ENCODE data around the gene KISS1.

DNA sequence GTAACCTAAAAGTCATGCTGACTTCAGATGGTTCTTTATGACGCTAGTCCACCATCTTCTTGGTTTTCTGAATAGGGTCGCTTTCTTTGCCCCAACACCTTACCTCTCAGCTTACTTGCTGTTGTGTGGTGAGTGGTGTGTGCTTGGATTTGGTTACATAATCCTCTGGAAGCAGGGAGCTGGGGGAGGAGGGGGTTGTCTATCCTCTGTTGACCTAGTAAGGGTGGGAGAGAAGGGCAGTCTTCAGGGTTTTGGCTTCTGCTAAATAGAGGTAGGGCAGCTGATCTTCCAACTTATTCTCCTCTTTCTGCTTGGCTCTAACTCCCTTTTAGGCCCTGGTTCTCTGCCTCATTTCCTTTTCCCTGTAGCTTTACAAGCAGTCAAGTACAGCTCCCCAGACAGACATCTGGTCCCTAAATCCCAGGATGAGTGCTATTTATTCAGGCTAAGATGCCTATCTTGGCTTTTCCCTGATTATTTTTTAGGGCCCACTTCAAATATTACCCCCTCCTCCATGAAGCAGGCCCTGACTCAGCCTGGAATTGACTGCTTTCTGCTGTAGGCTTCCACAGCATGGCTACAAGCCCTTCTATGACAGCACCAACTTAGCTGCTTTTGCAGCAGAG is 23.8 kb downstream of the KISS1 start:
- TF ChIP-seq ZBTB7A (IDR thresholded peaks at IDR 0.05; ENCODE audit: low read depth) (no peak), EP300 (IDR thresholded peaks at IDR 0.05; ENCODE audit: borderline replicate concordance) (no peak), CREB1 (IDR thresholded peaks at IDR 0.05; ENCODE audit: low read depth) (no peak)
- TF ChIP-seq, protein P1, sequence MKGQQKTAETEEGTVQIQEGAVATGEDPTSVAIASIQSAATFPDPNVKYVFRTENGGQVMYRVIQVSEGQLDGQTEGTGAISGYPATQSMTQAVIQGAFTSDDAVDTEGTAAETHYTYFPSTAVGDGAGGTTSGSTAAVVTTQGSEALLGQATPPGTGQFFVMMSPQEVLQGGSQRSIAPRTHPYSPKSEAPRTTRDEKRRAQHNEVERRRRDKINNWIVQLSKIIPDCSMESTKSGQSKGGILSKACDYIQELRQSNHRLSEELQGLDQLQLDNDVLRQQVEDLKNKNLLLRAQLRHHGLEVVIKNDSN (IDR thresholded peaks at IDR 0.05), result no peak
- TF ChIP-seq, protein P2, sequence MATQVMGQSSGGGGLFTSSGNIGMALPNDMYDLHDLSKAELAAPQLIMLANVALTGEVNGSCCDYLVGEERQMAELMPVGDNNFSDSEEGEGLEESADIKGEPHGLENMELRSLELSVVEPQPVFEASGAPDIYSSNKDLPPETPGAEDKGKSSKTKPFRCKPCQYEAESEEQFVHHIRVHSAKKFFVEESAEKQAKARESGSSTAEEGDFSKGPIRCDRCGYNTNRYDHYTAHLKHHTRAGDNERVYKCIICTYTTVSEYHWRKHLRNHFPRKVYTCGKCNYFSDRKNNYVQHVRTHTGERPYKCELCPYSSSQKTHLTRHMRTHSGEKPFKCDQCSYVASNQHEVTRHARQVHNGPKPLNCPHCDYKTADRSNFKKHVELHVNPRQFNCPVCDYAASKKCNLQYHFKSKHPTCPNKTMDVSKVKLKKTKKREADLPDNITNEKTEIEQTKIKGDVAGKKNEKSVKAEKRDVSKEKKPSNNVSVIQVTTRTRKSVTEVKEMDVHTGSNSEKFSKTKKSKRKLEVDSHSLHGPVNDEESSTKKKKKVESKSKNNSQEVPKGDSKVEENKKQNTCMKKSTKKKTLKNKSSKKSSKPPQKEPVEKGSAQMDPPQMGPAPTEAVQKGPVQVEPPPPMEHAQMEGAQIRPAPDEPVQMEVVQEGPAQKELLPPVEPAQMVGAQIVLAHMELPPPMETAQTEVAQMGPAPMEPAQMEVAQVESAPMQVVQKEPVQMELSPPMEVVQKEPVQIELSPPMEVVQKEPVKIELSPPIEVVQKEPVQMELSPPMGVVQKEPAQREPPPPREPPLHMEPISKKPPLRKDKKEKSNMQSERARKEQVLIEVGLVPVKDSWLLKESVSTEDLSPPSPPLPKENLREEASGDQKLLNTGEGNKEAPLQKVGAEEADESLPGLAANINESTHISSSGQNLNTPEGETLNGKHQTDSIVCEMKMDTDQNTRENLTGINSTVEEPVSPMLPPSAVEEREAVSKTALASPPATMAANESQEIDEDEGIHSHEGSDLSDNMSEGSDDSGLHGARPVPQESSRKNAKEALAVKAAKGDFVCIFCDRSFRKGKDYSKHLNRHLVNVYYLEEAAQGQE (IDR thresholded peaks at IDR 0.05; ENCODE audit: low read depth), result no peak
- TF ChIP-seq, protein P3, sequence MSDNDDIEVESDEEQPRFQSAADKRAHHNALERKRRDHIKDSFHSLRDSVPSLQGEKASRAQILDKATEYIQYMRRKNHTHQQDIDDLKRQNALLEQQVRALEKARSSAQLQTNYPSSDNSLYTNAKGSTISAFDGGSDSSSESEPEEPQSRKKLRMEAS (IDR thresholded peaks at IDR 0.05), result no peak
